ENCODE data around the gene LIN28B. TPM values are rescaled to one million over a fixed set of nuclear protein-coding genes. Genes with fewer than 3 reads are reported as not detected.

Gene LIN28B
- total RNA-seq, 4 donors from 2014 or later = not detected

DNA sequence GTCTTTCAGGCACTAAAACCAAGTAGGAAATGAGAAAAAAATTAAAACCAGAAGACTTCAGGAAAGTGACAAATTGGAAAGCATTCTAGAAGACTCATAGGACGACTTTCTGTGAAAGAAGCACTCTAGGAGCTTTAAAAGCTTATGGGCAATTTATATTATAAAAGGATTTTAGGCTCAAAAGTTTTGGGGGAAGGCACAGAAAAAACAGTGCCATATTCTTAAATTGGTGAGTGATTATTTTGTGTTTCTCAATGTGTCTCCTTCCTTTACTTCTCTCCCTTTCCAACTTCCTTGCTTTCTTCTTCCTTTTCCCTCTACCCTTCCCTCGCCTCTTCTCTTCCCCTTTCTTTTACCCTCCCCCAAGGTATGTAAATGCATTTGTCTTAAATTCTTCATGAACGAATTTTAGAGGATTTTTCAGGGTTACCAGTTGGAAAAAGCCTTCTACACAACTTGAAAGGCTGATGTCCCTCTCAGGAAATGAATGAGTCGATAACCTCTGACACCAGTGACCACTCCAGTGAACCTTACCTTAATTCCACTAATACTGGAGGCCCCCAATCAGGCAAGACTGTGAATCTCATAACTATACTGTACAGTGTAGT is 2.6 kb upstream of the LIN28B start:
- TF ChIP-seq POLR2A (IDR thresholded peaks at IDR 0.05) (no peak), CTCF (IDR thresholded peaks at IDR 0.05) (no peak)
- Histone ChIP-seq H3K27me3 (peaks cover 0 to 41% of the 10 kb centered on the region in 2 donors), H3K27ac (no peak overlapping the region), H3K4me3 (no peak overlapping the region), H3K36me3 (no peaks in the 10 kb centered on the region), H3K4me1 (no peaks in the 10 kb centered on the region), H3K9me3 (no peaks in the 10 kb centered on the region)
- no peak for DNase-seq

GRCh38 chr6:104955491-104955890 is 1.4 kb upstream of the LIN28B start:
- Histone ChIP-seq H3K36me3 (no peaks in the 10 kb centered on the region), H3K27me3 (peaks cover 0 to 41% of the 10 kb centered on the region in 2 donors), H3K4me3 (no peak overlapping the region), H3K27ac (no peak overlapping the region), H3K9me3 (no peaks in the 10 kb centered on the region), H3K4me1 (no peaks in the 10 kb centered on the region)
- TF ChIP-seq POLR2A (IDR thresholded peaks at IDR 0.05) = no peak
- no peak for DNase-seq

DNA sequence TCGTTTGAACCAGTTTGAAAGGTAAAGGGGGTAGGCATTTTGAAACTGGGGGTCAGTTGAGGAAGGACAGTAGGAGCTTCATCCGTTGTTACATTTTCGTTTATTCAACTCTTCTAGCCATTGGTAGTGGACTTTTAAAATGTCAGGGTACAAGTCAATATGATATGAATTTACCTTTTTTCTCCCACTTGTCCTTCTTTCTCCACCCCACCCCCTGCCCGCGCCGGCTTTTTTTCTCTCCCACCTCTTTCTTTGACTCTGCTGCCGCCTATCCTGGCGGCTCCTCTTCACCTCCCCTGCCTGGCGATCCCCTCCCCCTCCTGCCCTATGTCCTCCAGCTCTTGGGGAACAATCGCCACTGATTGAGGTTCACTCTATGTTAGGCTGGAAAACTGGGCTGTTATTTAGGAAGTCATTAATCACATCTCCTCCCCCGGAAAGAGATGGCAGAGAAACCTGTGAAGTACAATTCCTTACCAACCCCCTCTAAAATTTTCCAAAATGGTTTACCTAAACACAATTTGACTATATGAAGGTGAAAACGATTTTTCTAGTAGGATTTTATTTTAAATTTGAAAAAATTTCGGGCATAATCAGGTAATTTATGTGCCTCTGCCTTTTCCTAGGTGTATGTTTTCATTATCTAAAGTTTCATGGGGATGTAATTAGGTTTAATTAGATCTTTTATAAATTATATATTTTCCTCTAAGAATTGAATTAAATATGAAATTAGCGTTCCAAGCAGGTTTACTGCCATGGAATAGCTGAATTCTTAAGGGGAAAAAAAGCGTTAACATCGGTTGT is 778 bp upstream of the LIN28B start:
- Histone ChIP-seq H3K4me3 (no peak overlapping the region), H3K4me1 (no peaks in the 10 kb centered on the region), H3K27me3 (peaks cover 0 to 41% of the 10 kb centered on the region in 2 donors), H3K9me3 (no peaks in the 10 kb centered on the region), H3K27ac (no peak overlapping the region), H3K36me3 (no peaks in the 10 kb centered on the region)
- no peak for DNase-seq
- TF ChIP-seq POLR2A (IDR thresholded peaks at IDR 0.05) = no peak
- no peak for TF ChIP-seq CTCF (IDR thresholded peaks at IDR 0.05)

- no peak for TF ChIP-seq POLR2A (IDR thresholded peaks at IDR 0.05)
- TF ChIP-seq CTCF (IDR thresholded peaks at IDR 0.05) = no peak
- H3K27me3 ChIP-seq = peaks cover 0 to 33% of the 10 kb centered on the region in 2 donors
These were observed 632 bp downstream of the LIN28B start for GRCh38 chr6:104957301-104958177.

GRCh38 chr6:104958178-104959025 is 1.5 kb downstream of the LIN28B start:
- H3K27me3 ChIP-seq = peaks cover 0 to 24% of the 10 kb centered on the region in 2 donors

More at GRCh38 chr6:104957301-104958177, 632 bp downstream of the LIN28B start:
- H3K27ac ChIP-seq = no peak overlapping the region
- H3K4me3 ChIP-seq = no peak overlapping the region
- no peaks in the 10 kb centered on the region for H3K36me3 ChIP-seq
- no peaks in the 10 kb centered on the region for H3K4me1 ChIP-seq
- DNase-seq = no peak
- H3K9me3 ChIP-seq = no peaks in the 10 kb centered on the region

More at GRCh38 chr6:104958178-104959025, 1.5 kb downstream of the LIN28B start:
- H3K9me3 ChIP-seq = no peaks in the 10 kb centered on the region
- DNase-seq = no peak
- TF ChIP-seq POLR2A (IDR thresholded peaks at IDR 0.05) = no peak
- no peak for TF ChIP-seq CTCF (IDR thresholded peaks at IDR 0.05)
- H3K4me1 ChIP-seq = no peaks in the 10 kb centered on the region
- H3K36me3 ChIP-seq = no peaks in the 10 kb centered on the region
- no peak overlapping the region for H3K27ac ChIP-seq
- no peak overlapping the region for H3K4me3 ChIP-seq
